T47D (cell line): ENCODE results near the gene ZNF577.

Experiments used
- DNase-seq, 2 experiments: peaks; one replicate each; pipeline versions ENCODE4 v3.0.0 to v3.0.0-alpha.2; 2011 to 2012; ENCODE audit warnings: low read depth in 1 of 2, low spot score in 1 of 2
- JUND ChIP-seq: IDR thresholded peaks from 2 replicates; pipeline ENCODE4 v1.6.1; 2012; ENCODE audit warnings: low read depth
- in situ Hi-C: cut with HindIII; loops from 2 replicates; pipeline ENCODE4 v1.10.0; 2016; ENCODE audit warnings: low sequenced_read_pairs, low pct_unique_long_range_greater_than_20kb

The ZNF577 gene

GRCh38 chr19:51904331-51905165, 16.8 kb upstream of the ZNF577 start, which contains the start of gene ZNF649:
Gene ZNF649, minus strand, starts transcription at chr19:51905017. Its CDS starts 4,910 bp downstream, at chr19:51900107.
- TF ChIP-seq JUND: no peak
- peak; percentile 66 to 91 for DNase-seq
- in situ Hi-C loops: no loop called here

GRCh38 chr19:51903192-51903591, 15.4 kb upstream of the ZNF577 start:
- in situ Hi-C loops: no loop called here
- no peak for TF ChIP-seq JUND
- DNase-seq: no peak

GRCh38 chr19:51901860-51902259, 14.1 kb upstream of the ZNF577 start:
- in situ Hi-C loops: no loop called here
- TF ChIP-seq JUND: no peak
- no peak for DNase-seq

- in situ Hi-C loops: no loop called here
- no peak for DNase-seq
These were observed 3.5 kb upstream of the ZNF577 start for GRCh38 chr19:51891193-51891747.

GRCh38 chr19:51889934-51890333, 2.2 kb upstream of the ZNF577 start:
- DNase-seq: no peak
- in situ Hi-C loops: no loop called here
- no peak for TF ChIP-seq JUND

More at GRCh38 chr19:51891193-51891747, 3.5 kb upstream of the ZNF577 start:
- TF ChIP-seq JUND: no peak

- TF ChIP-seq JUND: no peak
- in situ Hi-C loops: no loop called here
- no peak for DNase-seq
These were observed 3.0 kb downstream of the ZNF577 start for GRCh38 chr19:51884713-51885112.

- TF ChIP-seq JUND: no peak
- in situ Hi-C loops: no loop called here
- no peak for DNase-seq
These were observed 5.2 kb downstream of the ZNF577 start for GRCh38 chr19:51882518-51882917.

GRCh38 chr19:51873097-51873496, 14.7 kb downstream of the ZNF577 start:
- in situ Hi-C loops: no loop called here
- TF ChIP-seq JUND: no peak
- no peak for DNase-seq

- TF ChIP-seq JUND: no peak
- in situ Hi-C loops: no loop called here
- DNase-seq: no peak
These were observed 25.7 kb downstream of the ZNF577 start for GRCh38 chr19:51861870-51862622.

GRCh38 chr19:51837145-51837544, 50.6 kb downstream of the ZNF577 start:
- DNase-seq: no peak
- no peak for TF ChIP-seq JUND
- in situ Hi-C loops: no loop called here

GRCh38 chr19:51830274-51830673, 57.5 kb downstream of the ZNF577 start:
- TF ChIP-seq JUND: no peak
- no peak for DNase-seq
- in situ Hi-C loops: no loop called here

- no peak for TF ChIP-seq JUND
- in situ Hi-C loops: no loop called here
- DNase-seq: no peak
These were observed 63.3 kb downstream of the ZNF577 start for GRCh38 chr19:51824281-51825005.
